ENCODE measurements around the gene S100B. TPM values are rescaled to one million over a fixed set of nuclear protein-coding genes. Genes with fewer than 3 reads are reported as not detected.

Gene S100B
- total RNA-seq, 2 donors from 2014 or later = 0.91 to 3.2 TPM

DNA sequence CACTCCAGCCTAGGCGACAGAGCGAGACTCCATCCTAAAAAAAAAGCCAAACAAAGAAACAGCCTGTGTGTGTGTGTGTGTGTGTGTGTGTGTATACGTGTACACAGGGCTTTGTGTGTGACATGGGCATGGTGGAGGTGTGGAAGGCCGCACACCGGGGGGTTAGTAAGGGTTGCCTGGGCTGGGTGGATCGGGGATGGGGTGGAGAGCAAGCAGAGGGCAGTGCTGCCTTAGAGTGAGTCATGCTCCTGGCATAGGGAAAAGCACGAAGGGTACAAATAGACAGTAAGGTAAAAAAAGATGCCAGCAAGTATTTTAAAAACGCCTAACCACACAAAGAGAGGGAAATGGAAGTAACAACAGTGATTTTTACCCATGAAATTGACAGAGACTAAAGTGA lies 36.8 kb upstream of the S100B start:
- Histone ChIP-seq H3K9me3 (no peaks in the 10 kb centered on the region), H3K4me1 (replicated peaks) (no peaks in the 10 kb centered on the region), H3K4me3 (no peak overlapping the region), H3K36me3 (no peaks in the 10 kb centered on the region), H3K27ac (no peak overlapping the region), H3K27me3 (replicated peaks; ENCODE audit: insufficient read depth) (no peaks in the 10 kb centered on the region)
- WGBS = 79% methylated on average over 8 of the region's 8 CpGs
- DNase-seq (ENCODE audit: low spot score) = no peak
- intact Hi-C loops (cut with DNase I) = no loop called here
- TF ChIP-seq CTCF (IDR thresholded peaks at IDR 0.05) (no peak), POLR2A (IDR thresholded peaks at IDR 0.05) (no peak), POLR2AphosphoS5 (IDR thresholded peaks at IDR 0.05) (no peak)

GRCh38 chr21:46639489-46640386 lies 34.9 kb upstream of the S100B start:
- Histone ChIP-seq H3K4me3 (no peak overlapping the region), H3K27me3 (replicated peaks; ENCODE audit: insufficient read depth) (no peaks in the 10 kb centered on the region), H3K36me3 (no peaks in the 10 kb centered on the region), H3K9me3 (no peaks in the 10 kb centered on the region), H3K4me1 (replicated peaks) (peaks cover 4% of the 10 kb centered on the region), H3K27ac (no peak overlapping the region)
- no peak for DNase-seq (ENCODE audit: low spot score)
- TF ChIP-seq CTCF (IDR thresholded peaks at IDR 0.05) = peak in 2 of 4 experiments; percentile 37 to 57
- no peak for TF ChIP-seq POLR2A (IDR thresholded peaks at IDR 0.05)
- intact Hi-C loops (cut with DNase I) = no loop called here
- 75% methylated on average over 8 of the region's 8 CpGs for WGBS

GRCh38 chr21:46637952-46638746 lies 33.3 kb upstream of the S100B start:
- no peak overlapping the region for H3K27ac ChIP-seq
- peaks cover 4% of the 10 kb centered on the region for H3K4me1 ChIP-seq (replicated peaks)
- H3K27me3 ChIP-seq (replicated peaks; ENCODE audit: insufficient read depth) = no peaks in the 10 kb centered on the region
- no peaks in the 10 kb centered on the region for H3K9me3 ChIP-seq
- TF ChIP-seq POLR2AphosphoS5 (IDR thresholded peaks at IDR 0.05) (no peak), POLR2A (IDR thresholded peaks at IDR 0.05) (no peak), CTCF (IDR thresholded peaks at IDR 0.05) (no peak)
- WGBS = 37% methylated on average over 3 of the region's 3 CpGs
- DNase-seq (ENCODE audit: low spot score) = no peak
- no peak overlapping the region for H3K4me3 ChIP-seq
- intact Hi-C loops (cut with DNase I) = no loop called here
- no peaks in the 10 kb centered on the region for H3K36me3 ChIP-seq

DNA sequence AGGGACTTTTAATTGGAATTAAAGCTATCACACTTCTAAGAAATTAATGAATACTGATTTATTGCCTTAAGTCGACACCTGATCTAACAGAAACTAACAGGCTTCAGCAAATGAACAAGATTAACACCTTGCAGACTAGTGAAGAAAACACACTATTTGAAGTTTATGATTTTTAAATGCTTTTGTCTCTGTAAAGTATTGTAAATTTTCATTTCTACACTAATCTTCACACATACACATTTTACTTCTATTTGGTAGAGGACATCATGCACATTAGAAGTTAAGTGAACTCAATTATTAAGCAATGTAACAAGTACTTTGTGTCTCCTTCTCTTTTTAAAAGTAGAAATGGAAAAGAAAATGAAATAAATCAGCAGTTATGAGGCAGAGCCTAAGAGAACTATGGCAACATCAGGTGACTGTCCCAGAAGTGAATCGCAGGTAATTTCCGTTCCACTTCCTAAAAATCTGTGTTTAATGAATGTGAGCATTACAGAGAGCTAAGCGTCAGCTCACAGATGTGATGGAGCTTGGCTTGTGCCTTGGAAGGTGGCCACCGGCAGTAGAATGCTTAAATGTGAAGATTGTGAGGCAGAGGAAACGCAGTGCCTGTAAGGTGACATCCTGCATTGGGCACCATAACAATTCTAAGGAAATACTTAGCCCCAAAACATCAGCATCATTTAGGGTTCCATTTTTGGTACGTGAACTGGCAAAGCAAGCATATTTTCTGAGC lies 31.8 kb upstream of the S100B start:
- Histone ChIP-seq H3K27ac (no peak overlapping the region), H3K4me3 (peak overlapping the region in 1 of 2 donors; percentile 86), H3K9me3 (no peaks in the 10 kb centered on the region), H3K4me1 (replicated peaks) (peaks cover 4% of the 10 kb centered on the region), H3K27me3 (replicated peaks; ENCODE audit: insufficient read depth) (no peaks in the 10 kb centered on the region), H3K36me3 (no peaks in the 10 kb centered on the region)
- DNase-seq (ENCODE audit: low spot score) = no peak
- 67% methylated on average over 7 of the region's 7 CpGs for WGBS
- TF ChIP-seq CTCF (IDR thresholded peaks at IDR 0.05) = no peak
- no peak for TF ChIP-seq POLR2A (IDR thresholded peaks at IDR 0.05)
- TF ChIP-seq POLR2AphosphoS5 (IDR thresholded peaks at IDR 0.05) = no peak
- intact Hi-C loops (cut with DNase I) = no loop called here

Data from prostate gland (tissue), 2 donors.